ENCODE data around the gene ZBTB9.

DNA sequence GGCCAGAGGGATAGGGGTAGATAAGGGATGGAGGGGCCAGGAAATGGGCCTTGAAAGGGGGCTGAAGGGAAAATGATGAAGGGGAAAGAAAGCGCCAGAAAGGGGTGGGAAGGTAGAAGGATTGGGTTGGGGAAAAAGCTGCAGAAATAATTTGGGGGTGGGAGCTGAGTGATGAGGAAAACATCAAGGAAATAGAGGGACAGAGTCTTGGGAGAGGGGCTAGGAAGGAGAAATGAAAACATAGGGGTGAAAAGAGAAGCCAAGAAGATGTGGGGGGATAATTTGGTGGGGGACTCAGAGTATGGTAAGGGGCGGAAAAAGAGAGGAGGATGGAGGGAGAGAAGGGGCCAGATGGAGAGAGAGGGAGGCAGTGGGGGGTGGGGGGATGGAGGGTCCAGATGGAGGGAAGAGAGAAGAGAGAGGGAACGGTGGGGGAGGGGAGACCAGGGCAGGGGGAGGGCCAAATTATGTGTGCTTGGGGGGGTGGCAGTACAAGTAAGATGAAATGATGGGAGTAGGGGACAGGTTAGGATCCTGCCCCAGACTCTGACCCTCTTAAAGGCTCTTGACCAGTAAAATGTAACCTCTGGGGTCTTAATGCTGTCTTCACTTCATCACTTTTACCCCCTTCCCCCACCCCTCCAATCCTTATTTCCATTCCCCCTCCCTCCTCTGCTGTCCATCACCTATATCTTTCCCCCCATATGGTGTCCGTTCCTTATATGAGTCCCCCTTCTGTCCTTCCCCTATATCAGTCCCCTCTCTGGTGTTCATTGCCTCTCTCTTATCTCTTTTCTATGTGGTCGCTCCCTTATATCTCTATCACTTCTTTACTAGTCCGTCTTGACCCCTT lies 33.7 kb upstream of the ZBTB9 start:
- TF ChIP-seq, protein P1, sequence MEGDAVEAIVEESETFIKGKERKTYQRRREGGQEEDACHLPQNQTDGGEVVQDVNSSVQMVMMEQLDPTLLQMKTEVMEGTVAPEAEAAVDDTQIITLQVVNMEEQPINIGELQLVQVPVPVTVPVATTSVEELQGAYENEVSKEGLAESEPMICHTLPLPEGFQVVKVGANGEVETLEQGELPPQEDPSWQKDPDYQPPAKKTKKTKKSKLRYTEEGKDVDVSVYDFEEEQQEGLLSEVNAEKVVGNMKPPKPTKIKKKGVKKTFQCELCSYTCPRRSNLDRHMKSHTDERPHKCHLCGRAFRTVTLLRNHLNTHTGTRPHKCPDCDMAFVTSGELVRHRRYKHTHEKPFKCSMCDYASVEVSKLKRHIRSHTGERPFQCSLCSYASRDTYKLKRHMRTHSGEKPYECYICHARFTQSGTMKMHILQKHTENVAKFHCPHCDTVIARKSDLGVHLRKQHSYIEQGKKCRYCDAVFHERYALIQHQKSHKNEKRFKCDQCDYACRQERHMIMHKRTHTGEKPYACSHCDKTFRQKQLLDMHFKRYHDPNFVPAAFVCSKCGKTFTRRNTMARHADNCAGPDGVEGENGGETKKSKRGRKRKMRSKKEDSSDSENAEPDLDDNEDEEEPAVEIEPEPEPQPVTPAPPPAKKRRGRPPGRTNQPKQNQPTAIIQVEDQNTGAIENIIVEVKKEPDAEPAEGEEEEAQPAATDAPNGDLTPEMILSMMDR (IDR thresholded peaks at IDR 0.05): no peak
- TF ChIP-seq POLR2AphosphoS5 (IDR thresholded peaks at IDR 0.05): no peak
- no peak for TF ChIP-seq POLR2A (IDR thresholded peaks at IDR 0.05)
